Ovary (tissue), 3 donors: ENCODE results near the gene GGT6.

Source experiments
- CTCF ChIP-seq, 3 donors: fragments of 450-650 bp in 2 of 3; fragments of 200-600 bp in 1 of 3; IDR thresholded peaks; one replicate each; pipeline versions ENCODE4 v1.5.1 to v1.8.0; 2016 to 2022; ENCODE audit warnings: antibody characterized with exemption in 3 of 3, mild to moderate bottlenecking in 1 of 3
- EP300 ChIP-seq: sonication (generic); formaldehyde crosslinking; IDR thresholded peaks from one replicate; pipeline ENCODE4 v1.6.1; 2017; ENCODE audit warnings: antibody characterized with exemption
- POLR2A ChIP-seq: fragments of 450-650 bp; IDR thresholded peaks from one replicate; pipeline ENCODE4 v1.6.1; 2017; ENCODE audit warnings: antibody characterized with exemption, mild to moderate bottlenecking, moderate library complexity
- donor health status: DM: no; HTN: no; CAD: no.

GRCh38 chr17:4553669-4554068 is 6.7 kb downstream of the GGT6 start:
- TF ChIP-seq CTCF (IDR thresholded peaks at IDR 0.05) (no peak), POLR2A (no peak), EP300 (no peak)
